Nephron (organoid): Measurements from ENCODE around the gene SAC3D1.

ENCODE experiments used
- H3K27ac Mint-ChIP-seq, 3 experiments: 2 replicates each; pipeline ENCODE4 v1.8.0; 2020; ENCODE audit warnings: mixed read lengths in 3 of 3, mild to moderate bottlenecking in 2 of 3, moderate library complexity in 1 of 3
- H3K27me3 Mint-ChIP-seq: 2 replicates; pipeline ENCODE4 v1.8.0; 2021; ENCODE audit warnings: low read depth, mild to moderate bottlenecking, moderate library complexity, mixed read lengths
- H3K36me3 Mint-ChIP-seq: 2 replicates; pipeline ENCODE4 v1.8.0; 2020; ENCODE audit warnings: low read depth, mixed read lengths
- H3K4me1 Mint-ChIP-seq: 2 replicates; pipeline ENCODE4 v1.8.0; 2020; ENCODE audit warnings: mixed read lengths
- H3K4me3 Mint-ChIP-seq, 3 experiments: 2 replicates each; pipeline ENCODE4 v1.8.0; 2020; ENCODE audit warnings: mild to moderate bottlenecking in 3 of 3, mixed read lengths in 3 of 3, moderate library complexity in 2 of 3
- H3K9me3 Mint-ChIP-seq: 2 replicates; pipeline ENCODE4 v1.8.0; 2020; ENCODE audit warnings: mixed read lengths
- CTCF ChIP-seq, 3 experiments: fragments of 200-600 bp; sonication (generic); IDR thresholded peaks; one replicate each; pipeline ENCODE4 v1.5.0; 2021; ENCODE audit warnings: antibody characterized with exemption in 3 of 3; ENCODE audit not compliant: unreplicated experiment in 3 of 3

The SAC3D1 gene

GRCh38 chr11:65027213-65028067, 13.6 kb upstream of the SAC3D1 start, which contains the start of gene SNX15:
SNX15 (plus strand) TSS chr11:65027439; CDS start chr11:65027538, 99 bp downstream.
- Mint-ChIP-seq H3K4me1 (peaks cover 9% of the 10 kb centered on the region), H3K27ac (peak within 1 kb of the TSS; percentile 71 to 92 (median 73)), H3K9me3 (no peaks in the 10 kb centered on the region), H3K36me3 (no peaks in the 10 kb centered on the region), H3K4me3 (peak within 1 kb of the TSS; percentile 82), H3K27me3 (no peaks in the 10 kb centered on the region)
- TF ChIP-seq CTCF (IDR thresholded peaks at IDR 0.05; ENCODE audit: unreplicated experiment in 3 of 3) = peak; percentile 82 to 92 (median 86)

DNA sequence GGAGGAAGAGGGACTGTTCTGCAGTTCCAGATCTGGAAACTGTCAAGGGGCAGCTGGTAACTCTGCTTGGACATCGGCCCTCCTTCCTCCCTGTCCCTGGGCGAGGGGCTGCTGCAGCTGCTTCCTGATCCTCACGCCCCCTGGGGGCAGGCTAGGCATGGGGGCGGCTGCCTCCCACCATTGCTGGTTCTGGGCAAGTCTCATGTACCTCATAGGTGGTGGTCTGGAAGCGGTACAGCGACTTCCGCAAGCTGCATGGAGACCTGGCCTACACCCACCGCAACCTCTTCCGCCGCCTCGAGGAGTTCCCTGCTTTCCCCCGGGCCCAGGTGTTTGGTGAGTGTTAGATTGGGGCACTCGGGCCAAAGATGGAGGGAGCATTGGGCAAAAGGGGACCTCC, 8.8 kb upstream of the SAC3D1 start:
- Mint-ChIP-seq H3K27ac (no peak overlapping the region), H3K4me3 (no peak overlapping the region), H3K4me1 (peaks cover 9% of the 10 kb centered on the region), H3K9me3 (no peaks in the 10 kb centered on the region), H3K27me3 (no peaks in the 10 kb centered on the region), H3K36me3 (peaks cover 4% of the 10 kb centered on the region)
- no peak for TF ChIP-seq CTCF (IDR thresholded peaks at IDR 0.05; ENCODE audit: unreplicated experiment in 3 of 3)

DNA sequence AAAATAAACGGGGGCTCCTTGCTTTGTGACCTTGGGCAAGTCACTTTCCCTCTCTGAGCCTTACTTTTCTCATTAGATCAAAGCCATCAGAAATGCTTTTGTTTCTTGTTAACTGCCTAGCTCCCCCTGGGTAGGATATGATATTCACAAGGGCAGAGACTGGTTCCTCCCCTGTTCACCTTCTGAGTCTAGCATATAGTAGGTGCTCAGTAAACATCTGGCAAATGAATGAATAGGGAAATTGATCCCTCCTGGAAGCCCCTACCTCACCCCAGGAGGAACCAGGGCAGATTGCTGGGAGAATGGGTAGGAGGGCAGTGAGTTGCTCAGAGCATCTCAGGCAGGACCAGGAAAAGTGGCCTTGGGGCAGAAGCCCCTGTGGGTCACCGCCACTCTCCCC, 6.6 kb upstream of the SAC3D1 start:
- H3K4me3 Mint-ChIP-seq = no peak overlapping the region
- TF ChIP-seq CTCF (IDR thresholded peaks at IDR 0.05; ENCODE audit: unreplicated experiment in 3 of 3) = no peak

GRCh38 chr11:65035579-65035978, 5.4 kb upstream of the SAC3D1 start:
- Mint-ChIP-seq H3K36me3 (peaks cover 10% of the 10 kb centered on the region), H3K27me3 (no peaks in the 10 kb centered on the region), H3K4me1 (peaks cover 2% of the 10 kb centered on the region), H3K27ac (no peak overlapping the region), H3K9me3 (no peaks in the 10 kb centered on the region), H3K4me3 (no peak overlapping the region)
- TF ChIP-seq CTCF (IDR thresholded peaks at IDR 0.05; ENCODE audit: unreplicated experiment in 3 of 3) = no peak

More for the DNA sequence above, 6.6 kb upstream of the SAC3D1 start:
- Mint-ChIP-seq H3K27me3 (no peaks in the 10 kb centered on the region), H3K9me3 (no peaks in the 10 kb centered on the region), H3K27ac (no peak overlapping the region), H3K36me3 (peaks cover 10% of the 10 kb centered on the region), H3K4me1 (no peaks in the 10 kb centered on the region)

- Mint-ChIP-seq H3K9me3 (no peaks in the 10 kb centered on the region), H3K27me3 (peaks cover 3% of the 10 kb centered on the region), H3K4me1 (peaks cover 5% of the 10 kb centered on the region), H3K27ac (no peak overlapping the region), H3K4me3 (no peak overlapping the region), H3K36me3 (peaks cover 10% of the 10 kb centered on the region)
- TF ChIP-seq CTCF (IDR thresholded peaks at IDR 0.05; ENCODE audit: unreplicated experiment in 3 of 3) = no peak
Measured at GRCh38 chr11:65036931-65037330, 4.1 kb upstream of the SAC3D1 start.

DNA sequence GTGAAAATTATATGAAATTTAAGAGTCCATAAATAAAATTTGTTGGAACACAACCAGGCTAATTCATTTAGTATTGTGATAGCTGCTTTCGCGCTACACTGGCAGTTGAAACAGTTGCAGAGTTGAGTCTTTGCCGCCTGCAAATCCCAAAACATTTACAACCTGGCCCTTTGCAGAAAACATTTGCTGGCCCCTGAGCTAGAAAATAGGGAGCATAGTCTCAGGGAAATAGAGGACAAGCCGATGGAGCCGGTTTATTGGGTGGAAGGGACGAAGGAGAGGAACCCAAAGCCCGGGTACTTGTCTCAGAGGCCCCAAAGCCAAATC, 527 bp upstream of the SAC3D1 start:
- Mint-ChIP-seq H3K4me3 (peak overlapping the region; percentile 94 to 97 (median 97)), H3K27ac (peak overlapping the region; percentile 98 to 99 (median 98)), H3K4me1 (peaks cover 13% of the 10 kb centered on the region), H3K36me3 (peaks cover 12% of the 10 kb centered on the region), H3K9me3 (no peaks in the 10 kb centered on the region), H3K27me3 (peaks cover 3% of the 10 kb centered on the region)
- TF ChIP-seq CTCF (IDR thresholded peaks at IDR 0.05; ENCODE audit: unreplicated experiment in 3 of 3) = no peak
